ENCODE data around the gene PLOD2.

Gene PLOD2

GRCh38 chr3:146020969-146021368 is 140.0 kb downstream of the PLOD2 start:
- no peak for TF ChIP-seq CTCF (conservative IDR thresholded peaks at IDR 0.05; ENCODE audit: low read depth, low read length)
- H3K4me3 ChIP-seq (ENCODE audit: low read depth, low read length) = no peak overlapping the region
- no peak for DNase-seq (ENCODE audit: low read depth)

GRCh38 chr3:146019508-146019907 is 141.5 kb downstream of the PLOD2 start:
- TF ChIP-seq CTCF (conservative IDR thresholded peaks at IDR 0.05; ENCODE audit: low read depth, low read length) = no peak
- no peak for DNase-seq (ENCODE audit: low read depth)
- H3K4me3 ChIP-seq (ENCODE audit: low read depth, low read length) = no peak overlapping the region
